IMR-90 (cell line): Measurements from ENCODE around the gene MLNR. TPM values are rescaled to one million over a fixed set of nuclear protein-coding genes. Genes with fewer than 3 reads are reported as not detected.

Source experiments
- ATAC-seq: fragments of 200-7000 bp; cut with Tn5 transposase; 2 replicates; pipeline ENCODE4 v1.9.1; 2020; ENCODE audit warnings: low read depth, mild to moderate bottlenecking, moderate library complexity
- BruUV-seq: library from RNA; stranded (reverse); fragments of 400-500 nt; replicated peaks from 2 replicates; lab custom pipeline; 2021; lab: Mats Ljungman, UMichigan
- CTCF ChIA-PET: fragments of 300-600 bp; formaldehyde crosslinking; extraction: SDS; loops from one replicate; lab custom pipeline; 2021; ENCODE audit warnings: antibody characterized with exemption; lab: Yijun Ruan, JAX
- POLR2A ChIA-PET: fragments of 300-600 bp; sonication (Branson Sonifier 250); formaldehyde crosslinking; loops from one replicate; lab custom pipeline; 2022; ENCODE audit warnings: antibody characterized with exemption; ENCODE audit not compliant: unreplicated experiment; lab: Charles Lee
- DNase-seq: peaks from one replicate; pipeline ENCODE4 v3.0.0; 2013
- H2AFZ ChIP-seq: replicated peaks from 2 replicates; pipeline ENCODE3; 2013; ENCODE audit warnings: low read length, mild to moderate bottlenecking; ENCODE audit not compliant: poor library complexity
- H2AK5ac ChIP-seq: 2 replicates; pipeline ENCODE4 v1.6.1; 2013; ENCODE audit warnings: low read depth, low read length, inconsistent platforms
- H2AK9ac ChIP-seq: replicated peaks from 2 replicates; pipeline ENCODE3; 2013; ENCODE audit warnings: mild to moderate bottlenecking, low read depth, low read length, moderate library complexity; ENCODE audit not compliant: poor library complexity
- H2BK120ac ChIP-seq: 2 replicates; pipeline ENCODE4 v1.6.1; 2013; ENCODE audit warnings: low read depth, low read length, inconsistent platforms
- H2BK15ac ChIP-seq: 3 replicates; pipeline ENCODE4 v1.6.1; 2013; ENCODE audit warnings: low read depth, low read length, inconsistent platforms
- H2BK20ac ChIP-seq: 2 replicates; pipeline ENCODE4 v1.6.1; 2013; ENCODE audit warnings: low read depth, mild to moderate bottlenecking, inconsistent platforms, low read length, moderate library complexity
- H2BK5ac ChIP-seq: 2 replicates; pipeline ENCODE4 v1.6.1; 2013; ENCODE audit warnings: mild to moderate bottlenecking, low read depth, low read length, inconsistent platforms; ENCODE audit not compliant: poor library complexity, severe bottlenecking
- H3K14ac ChIP-seq: replicated peaks from 2 replicates; pipeline ENCODE4 v1.6.1; 2013; ENCODE audit warnings: low read depth, low read length, inconsistent platforms
- H3K18ac ChIP-seq: 2 replicates; pipeline ENCODE4 v1.6.1; 2013; ENCODE audit warnings: low read depth, low read length, control low read depth
- H3K23ac ChIP-seq: 2 replicates; pipeline ENCODE4 v1.6.1; 2013; ENCODE audit warnings: low read depth, low read length, inconsistent platforms
- H3K27ac ChIP-seq: 2 replicates; pipeline ENCODE4 v1.5.1; 2013; ENCODE audit warnings: mild to moderate bottlenecking, control low read depth, low read length; ENCODE audit not compliant: insufficient read depth
- H3K27me3 ChIP-seq: 2 replicates; pipeline ENCODE4 v1.6.1; 2013; ENCODE audit warnings: low read length; ENCODE audit not compliant: control insufficient read depth, insufficient read depth
- H3K36me3 ChIP-seq: 2 replicates; pipeline ENCODE4 v1.6.1; 2013; ENCODE audit warnings: low read length, mixed read lengths; ENCODE audit not compliant: control insufficient read depth, insufficient read depth
- H3K4ac ChIP-seq: 2 replicates; pipeline ENCODE4 v1.6.1; 2013; ENCODE audit warnings: low read depth, low read length, inconsistent platforms
- H3K4me1 ChIP-seq: 2 replicates; pipeline ENCODE4 v1.6.1; 2013; ENCODE audit warnings: low read length, mixed read lengths; ENCODE audit not compliant: control insufficient read depth, insufficient read depth
- H3K4me2 ChIP-seq: 2 replicates; pipeline ENCODE4 v1.6.1; 2013; ENCODE audit warnings: low read depth, mild to moderate bottlenecking, control low read depth, low read length, moderate library complexity
- H3K4me3 ChIP-seq: 2 replicates; pipeline ENCODE4 v1.5.1; 2013; ENCODE audit warnings: low read depth, mild to moderate bottlenecking, control low read depth, low read length, moderate library complexity; ENCODE audit not compliant: insufficient read depth
- H3K56ac ChIP-seq: 2 replicates; pipeline ENCODE4 v1.6.1; 2013; ENCODE audit warnings: low read length, inconsistent platforms; ENCODE audit not compliant: insufficient read depth; ENCODE audit errors: extremely low read depth
- H3K79me1 ChIP-seq, 2 experiments: 2 replicates each; pipeline ENCODE4 v1.6.1; 2013; ENCODE audit warnings: low read length in 2 of 2, inconsistent platforms in 1 of 2, low read depth in 1 of 2
- H3K9ac ChIP-seq: 2 replicates; pipeline ENCODE4 v1.6.1; 2013; ENCODE audit warnings: low read depth, low read length, control low read depth
- H3K9me1 ChIP-seq: 2 replicates; pipeline ENCODE4 v1.6.1; 2013; ENCODE audit warnings: low read length, inconsistent platforms; ENCODE audit not compliant: insufficient read depth
- H3K9me3 ChIP-seq: 2 replicates; pipeline ENCODE4 v1.6.1; 2013; ENCODE audit warnings: low read length; ENCODE audit not compliant: control insufficient read depth, insufficient read depth
- H4K20me1 ChIP-seq: 2 replicates; pipeline ENCODE4 v1.6.1; 2013; ENCODE audit warnings: low read length, inconsistent platforms; ENCODE audit not compliant: insufficient read depth
- H4K5ac ChIP-seq: 2 replicates; pipeline ENCODE4 v1.6.1; 2013; ENCODE audit warnings: mild to moderate bottlenecking, low read depth, low read length, control low read depth
- H4K8ac ChIP-seq, 2 experiments: 2 replicates each; pipeline ENCODE4 v1.6.1; 2013; ENCODE audit warnings: low read depth in 2 of 2, low read length in 2 of 2, control low read depth in 1 of 2, inconsistent platforms in 1 of 2
- H4K91ac ChIP-seq: 2 replicates; pipeline ENCODE4 v1.6.1; 2013; ENCODE audit warnings: low read depth, low read length, inconsistent platforms; ENCODE audit not compliant: insufficient read depth
- BHLHE40 ChIP-seq: fragments of 150-350 bp; IDR thresholded peaks from 2 replicates; pipeline ENCODE4 v1.6.1; 2016; ENCODE audit warnings: mild to moderate bottlenecking, low read depth, low read length
- CEBPB ChIP-seq: IDR thresholded peaks from 2 replicates; pipeline ENCODE4 v1.6.1; 2012; ENCODE audit warnings: low read depth, low read length, improper control_type of control experiment
- MAFK ChIP-seq: IDR thresholded peaks from 2 replicates; pipeline ENCODE4 v1.6.1; 2012; ENCODE audit warnings: low read depth, low read length, improper control_type of control experiment
- MAZ ChIP-seq: IDR thresholded peaks from 2 replicates; pipeline ENCODE4 v1.6.1; 2012; ENCODE audit warnings: low read depth, mild to moderate bottlenecking, low read length, improper control_type of control experiment, moderate library complexity, borderline replicate concordance
- NFE2L2 ChIP-seq: fragments of 150-350 bp; IDR thresholded peaks from 2 replicates; pipeline ENCODE4 v1.6.1; 2016; ENCODE audit warnings: low read depth, mild to moderate bottlenecking, low read length
- POLR2A ChIP-seq: IDR thresholded peaks from 2 replicates; pipeline ENCODE4 v1.6.1; 2012; ENCODE audit warnings: mild to moderate bottlenecking, low read depth, low read length
- SMC3 ChIP-seq: fragments of 150-350 bp; IDR thresholded peaks from 2 replicates; pipeline ENCODE4 v1.6.1; 2016; ENCODE audit warnings: low read depth, mild to moderate bottlenecking, antibody characterized with exemption, low read length, moderate library complexity
- WGBS, 2 experiments: methylation state at CpG; one replicate each; pipeline versions ENCODE4 v1.1.5 to v1.1.7; 2013; ENCODE audit warnings: missing lambda C conversion rate in 2 of 2; ENCODE audit not compliant: insufficient read length in 1 of 2; ENCODE audit errors: extremely low coverage in 2 of 2; 5-methylcytosine and 5-hydroxymethylcytosine counted together
- dilution Hi-C: fragments of 300-500 bp; cut with HindIII; formaldehyde crosslinking; loops from one replicate; pipeline ENCODE4 v1.14.3; 2018; ENCODE audit warnings: low sequenced_read_pairs; ENCODE audit not compliant: unreplicated experiment
- in situ Hi-C: fragments of 300-500 bp; cut with MboI; formaldehyde crosslinking; loops from 3 replicates; pipeline ENCODE4 v1.14.3; 2019; ENCODE audit warnings: low sequenced_read_pairs, inconsistent platforms, mixed read lengths
- intact Hi-C: fragments of 100-400 bp; cut with micrococcal nuclease; formaldehyde crosslinking; loops from 2 replicates; pipeline ENCODE4 v1.10.0; 2022
- microRNA-seq, 2 experiments: library from miRNA; stranded (forward) in 1 of 2; unstranded in 1 of 2; fragments of 10-50 nt in 1 of 2; fragments of <30 nt in 1 of 2; gene quantifications in 1 of 2; microRNA quantifications in 1 of 2; one replicate each; pipeline versions ENCODE3 to v1.1.0; 2013 to 2020; ENCODE audit not compliant: insufficient read depth in 1 of 2, insufficient read length in 1 of 2, unreplicated experiment in 1 of 2
- polyA plus RNA-seq, 3 experiments: library from polyadenylated mRNA; depleted of rRNA; stranded (reverse); fragments of >200 nt; gene quantifications; 2 replicates each; pipeline ENCODE4 v1.2.3, GENCODE V29; 2012; ENCODE audit warnings: low replicate concordance in 1 of 3
- small RNA-seq, 5 experiments: library from RNA; depleted of rRNA; stranded (forward); fragments of <200 nt; gene quantifications; one replicate each; pipeline ENCODE3, GENCODE V24; 2012
- total RNA-seq: library from RNA; depleted of rRNA; stranded (reverse); fragments of >200 nt; gene quantifications from 2 replicates; pipeline ENCODE4 v1.2.3, GENCODE V29; 2012; rRNA removed
- TF ChIP-seq, protein P1 (sequence below): conservative IDR thresholded peaks from 2 replicates; pipeline ENCODE4 v1.5.1; 2012; ENCODE audit warnings: mild to moderate bottlenecking, low read depth, low read length, improper control_type of control experiment

MLNR gene
- total and polyA plus RNA-seq, 2 of the 4 experiments (the other 2 are of a cell fraction) = not detected

GRCh38 chr13:49271264-49271663, 51.1 kb downstream of the MLNR start:
- H3K27ac ChIP-seq = no peak overlapping the region
- H3K9me1 ChIP-seq = no peaks in the 10 kb centered on the region
- BruUV-seq = no TSS peak
- H2BK15ac ChIP-seq = no peak overlapping the region
- H2AFZ ChIP-seq = no peak overlapping the region
- no peak for DNase-seq
- dilution Hi-C loops (no loop called here), in situ Hi-C loops (no loop called here), intact Hi-C loops (no loop called here)
- no peaks in the 10 kb centered on the region for H3K79me1 ChIP-seq
- H2AK9ac ChIP-seq = no peak overlapping the region
- no CpG with 5 or more reads among the region's 1 CpG for WGBS, 2 experiments
- no peaks in the 10 kb centered on the region for H3K9me3 ChIP-seq
- H3K4ac ChIP-seq = no peak overlapping the region
- H3K56ac ChIP-seq = no peak overlapping the region
- no peaks in the 10 kb centered on the region for H4K20me1 ChIP-seq
- ChIA-PET POLR2A (no interaction called here), CTCF (no interaction called here)
- H3K9ac ChIP-seq = no peak overlapping the region
- no peak overlapping the region for H2AK5ac ChIP-seq
- H2BK120ac ChIP-seq = no peak overlapping the region
- no peak overlapping the region for H3K4me2 ChIP-seq
- H3K4me3 ChIP-seq = no peak overlapping the region
- H3K27me3 ChIP-seq = no peaks in the 10 kb centered on the region
- no peak overlapping the region for H3K23ac ChIP-seq
- H3K4me1 ChIP-seq = no peaks in the 10 kb centered on the region
- H4K8ac ChIP-seq = no peak overlapping the region
- no peak overlapping the region for H3K18ac ChIP-seq
- no peak overlapping the region for H4K91ac ChIP-seq
- no peak overlapping the region for H3K14ac ChIP-seq
- no peak for ATAC-seq
- no peak overlapping the region for H2BK5ac ChIP-seq
- TF ChIP-seq BHLHE40 = no peak
- TF ChIP-seq MAZ = no peak
- no peak for TF ChIP-seq NFE2L2
- TF ChIP-seq SMC3 = no peak
- TF ChIP-seq, protein P1, sequence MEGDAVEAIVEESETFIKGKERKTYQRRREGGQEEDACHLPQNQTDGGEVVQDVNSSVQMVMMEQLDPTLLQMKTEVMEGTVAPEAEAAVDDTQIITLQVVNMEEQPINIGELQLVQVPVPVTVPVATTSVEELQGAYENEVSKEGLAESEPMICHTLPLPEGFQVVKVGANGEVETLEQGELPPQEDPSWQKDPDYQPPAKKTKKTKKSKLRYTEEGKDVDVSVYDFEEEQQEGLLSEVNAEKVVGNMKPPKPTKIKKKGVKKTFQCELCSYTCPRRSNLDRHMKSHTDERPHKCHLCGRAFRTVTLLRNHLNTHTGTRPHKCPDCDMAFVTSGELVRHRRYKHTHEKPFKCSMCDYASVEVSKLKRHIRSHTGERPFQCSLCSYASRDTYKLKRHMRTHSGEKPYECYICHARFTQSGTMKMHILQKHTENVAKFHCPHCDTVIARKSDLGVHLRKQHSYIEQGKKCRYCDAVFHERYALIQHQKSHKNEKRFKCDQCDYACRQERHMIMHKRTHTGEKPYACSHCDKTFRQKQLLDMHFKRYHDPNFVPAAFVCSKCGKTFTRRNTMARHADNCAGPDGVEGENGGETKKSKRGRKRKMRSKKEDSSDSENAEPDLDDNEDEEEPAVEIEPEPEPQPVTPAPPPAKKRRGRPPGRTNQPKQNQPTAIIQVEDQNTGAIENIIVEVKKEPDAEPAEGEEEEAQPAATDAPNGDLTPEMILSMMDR = no peak
- no peak for TF ChIP-seq MAFK
- TF ChIP-seq POLR2A = no peak
- TF ChIP-seq CEBPB = no peak
- no peak overlapping the region for H2BK20ac ChIP-seq
- H4K5ac ChIP-seq = no peak overlapping the region
- H3K36me3 ChIP-seq = no peaks in the 10 kb centered on the region

Small RNA genes lying within 50 kb of the gene (microRNA-seq; reads per million reads assigned to microRNA genes)
- not detected for gene COX7CP1 (ENCODE audit: insufficient read depth, insufficient read length)

Small RNA genes lying within 50 kb of the gene (small RNA-seq; reads per million reads assigned to genes)
- 0 reads per million in 5 experiments for gene COX7CP1

Other genes starting within 250 kb of the MLNR start
- 60.4 and 72.8 TPM in 2 replicates for gene FNDC3A, start 244.4 kb upstream of the MLNR start, total RNA-seq
- gene FNDC3A, start 244.4 kb upstream of the MLNR start, polyA plus RNA-seq (2012; rRNA removed) = 23.9 and 29.2 TPM in 2 replicates
- gene CDADC1, start 27.6 kb downstream of the MLNR start, total RNA-seq = 0.54 and 0.83 TPM in 2 replicates
- gene CDADC1, start 27.6 kb downstream of the MLNR start, polyA plus RNA-seq (2012; rRNA removed) = 2.6 and 2.7 TPM in 2 replicates
- 16.7 and 21.9 TPM in 2 replicates for gene CAB39L, start 223.7 kb downstream of the MLNR start, total RNA-seq
- gene CAB39L, start 223.7 kb downstream of the MLNR start, polyA plus RNA-seq (2012; rRNA removed) = 6.6 and 8.5 TPM in 2 replicates
- 5.7 and 8.6 TPM in 2 replicates for gene SETDB2, start 223.9 kb downstream of the MLNR start, total RNA-seq
- gene SETDB2, start 223.9 kb downstream of the MLNR start, polyA plus RNA-seq (2012; rRNA removed) = 2.9 and 4.3 TPM in 2 replicates